ENCODE measurements around the gene GABRR3.

GABRR3 gene

DNA sequence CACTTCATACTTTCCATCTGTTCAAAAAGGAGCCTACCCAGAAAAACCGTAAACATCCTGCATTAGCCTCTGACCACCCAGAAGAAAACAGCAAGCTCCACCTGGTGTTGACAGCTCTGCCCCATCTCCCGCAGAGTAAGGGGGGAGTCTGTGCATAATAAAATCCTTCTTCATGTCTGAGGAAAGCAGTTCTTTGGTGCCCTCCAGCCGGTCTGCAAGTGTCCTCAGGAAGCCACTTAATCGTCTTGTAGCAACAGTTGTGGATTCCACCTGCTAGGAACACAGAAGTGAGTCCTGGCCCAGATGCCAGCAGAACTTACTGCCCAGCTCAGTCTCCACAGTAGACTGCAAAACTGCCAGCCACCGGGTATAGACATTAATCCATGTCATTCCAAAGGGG is 85.4 kb downstream of the GABRR3 start:
- H3K36me3 Mint-ChIP-seq (ENCODE audit: low read depth) = peaks cover 69% of the 10 kb centered on the region
- no peaks in the 10 kb centered on the region for H3K4me1 Mint-ChIP-seq (ENCODE audit: low read depth)
- no peak for DNase-seq (ENCODE audit: low spot score)
- no peaks in the 10 kb centered on the region for H3K27me3 Mint-ChIP-seq (ENCODE audit: low read depth)
- H3K9me3 Mint-ChIP-seq = no peaks in the 10 kb centered on the region
- no peak overlapping the region for H3K27ac Mint-ChIP-seq
- H3K4me3 Mint-ChIP-seq = no peak overlapping the region

GRCh38 chr3:97949110-97949485 is 86.0 kb downstream of the GABRR3 start:
- Mint-ChIP-seq H3K4me3 (no peak overlapping the region), H3K36me3 (ENCODE audit: low read depth) (peaks cover 66% of the 10 kb centered on the region), H3K9me3 (no peaks in the 10 kb centered on the region), H3K27me3 (ENCODE audit: low read depth) (no peaks in the 10 kb centered on the region), H3K27ac (no peak overlapping the region), H3K4me1 (ENCODE audit: low read depth) (no peaks in the 10 kb centered on the region)
- no peak for DNase-seq (ENCODE audit: low spot score)

GRCh38 chr3:97948351-97949109 is 86.6 kb downstream of the GABRR3 start:
- H3K36me3 Mint-ChIP-seq (ENCODE audit: low read depth) = peaks cover 68% of the 10 kb centered on the region
- H3K4me1 Mint-ChIP-seq (ENCODE audit: low read depth) = no peaks in the 10 kb centered on the region

DNA sequence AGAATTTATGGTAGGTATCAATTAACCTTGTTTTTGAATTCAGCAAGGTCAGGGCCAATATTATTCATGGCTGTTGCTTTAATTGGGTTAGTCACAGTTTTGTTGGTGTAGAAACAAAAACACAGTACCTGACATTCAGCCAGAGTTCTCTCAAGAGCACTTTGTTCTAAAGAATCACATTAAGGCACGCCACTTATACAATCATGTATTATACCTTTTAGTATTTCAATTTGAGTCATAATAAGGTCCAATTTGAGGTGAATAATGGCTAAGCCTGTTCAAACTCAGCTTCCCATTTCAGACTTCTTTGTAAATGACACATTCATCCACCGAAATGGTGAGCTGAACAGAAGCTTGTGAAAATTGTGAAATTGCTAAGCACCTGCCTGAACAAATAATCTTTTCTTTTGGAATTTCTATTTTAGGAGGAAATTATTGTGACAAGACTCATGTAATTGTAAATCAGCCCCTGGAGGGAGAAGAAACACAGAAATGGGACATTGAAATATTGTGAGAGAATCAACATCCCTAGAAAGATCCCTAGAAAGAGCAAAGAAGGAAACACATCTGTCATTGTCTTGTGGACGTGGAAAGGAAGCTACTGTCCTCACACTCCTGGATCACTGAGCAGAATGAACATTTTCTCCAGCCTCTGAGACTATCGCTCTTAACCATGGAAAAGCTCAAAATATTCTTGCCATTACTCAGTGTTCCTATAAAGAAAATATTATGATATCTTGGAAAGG is 92.1 kb downstream of the GABRR3 start:
- H3K9me3 Mint-ChIP-seq = no peaks in the 10 kb centered on the region
- no peaks in the 10 kb centered on the region for H3K27me3 Mint-ChIP-seq (ENCODE audit: low read depth)
- no peak for DNase-seq (ENCODE audit: low spot score)
- peaks cover 9% of the 10 kb centered on the region for H3K4me1 Mint-ChIP-seq (ENCODE audit: low read depth)
- H3K4me3 Mint-ChIP-seq = no peak overlapping the region
- peak overlapping the region; percentile 41 for H3K27ac Mint-ChIP-seq
- H3K36me3 Mint-ChIP-seq (ENCODE audit: low read depth) = peaks cover 41% of the 10 kb centered on the region

More at GRCh38 chr3:97948351-97949109, 86.6 kb downstream of the GABRR3 start:
- Mint-ChIP-seq H3K27ac (no peak overlapping the region), H3K9me3 (no peaks in the 10 kb centered on the region), H3K4me3 (no peak overlapping the region), H3K27me3 (ENCODE audit: low read depth) (no peaks in the 10 kb centered on the region)
- DNase-seq (ENCODE audit: low spot score) = no peak

DNA sequence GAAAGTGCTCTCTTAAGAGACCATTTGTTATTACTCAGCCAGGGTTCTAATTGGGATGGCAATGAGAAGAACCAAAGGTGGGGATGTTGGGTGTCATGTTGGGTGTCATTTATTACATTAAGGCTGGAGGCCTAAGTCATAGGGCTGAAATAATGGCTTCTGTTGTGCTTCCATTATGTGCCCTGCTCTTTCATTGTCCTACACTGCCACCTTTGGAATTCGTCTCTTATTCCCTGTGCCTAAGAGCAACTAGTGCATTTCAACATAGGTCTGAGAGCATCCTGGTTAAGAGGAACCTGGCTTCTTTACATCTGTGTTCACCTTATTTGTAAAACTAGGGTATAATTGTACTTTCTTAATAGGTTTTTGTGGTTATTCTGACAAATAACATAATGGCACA is 95.1 kb downstream of the GABRR3 start:
- DNase-seq (ENCODE audit: low spot score) = no peak
- Mint-ChIP-seq H3K36me3 (ENCODE audit: low read depth) (peaks cover 40% of the 10 kb centered on the region), H3K4me1 (ENCODE audit: low read depth) (peaks cover 11% of the 10 kb centered on the region), H3K4me3 (no peak overlapping the region), H3K27me3 (ENCODE audit: low read depth) (no peaks in the 10 kb centered on the region), H3K9me3 (no peaks in the 10 kb centered on the region), H3K27ac (no peak overlapping the region)

- Mint-ChIP-seq H3K36me3 (ENCODE audit: low read depth) (peaks cover 41% of the 10 kb centered on the region), H3K27me3 (ENCODE audit: low read depth) (no peaks in the 10 kb centered on the region), H3K9me3 (no peaks in the 10 kb centered on the region), H3K27ac (no peak overlapping the region), H3K4me3 (no peak overlapping the region), H3K4me1 (ENCODE audit: low read depth) (peaks cover 11% of the 10 kb centered on the region)
- no peak for DNase-seq (ENCODE audit: low spot score)
Measured at GRCh38 chr3:97939401-97939800, 95.7 kb downstream of the GABRR3 start.

- H3K27me3 Mint-ChIP-seq (ENCODE audit: low read depth) = no peaks in the 10 kb centered on the region
- no peak for DNase-seq (ENCODE audit: low spot score)
- H3K27ac Mint-ChIP-seq = no peak overlapping the region
- no peak overlapping the region for H3K4me3 Mint-ChIP-seq
- peaks cover 39% of the 10 kb centered on the region for H3K36me3 Mint-ChIP-seq (ENCODE audit: low read depth)
- H3K4me1 Mint-ChIP-seq (ENCODE audit: low read depth) = peaks cover 11% of the 10 kb centered on the region
- H3K9me3 Mint-ChIP-seq = no peaks in the 10 kb centered on the region
Measured at GRCh38 chr3:97938444-97938843, 96.7 kb downstream of the GABRR3 start.

DNA sequence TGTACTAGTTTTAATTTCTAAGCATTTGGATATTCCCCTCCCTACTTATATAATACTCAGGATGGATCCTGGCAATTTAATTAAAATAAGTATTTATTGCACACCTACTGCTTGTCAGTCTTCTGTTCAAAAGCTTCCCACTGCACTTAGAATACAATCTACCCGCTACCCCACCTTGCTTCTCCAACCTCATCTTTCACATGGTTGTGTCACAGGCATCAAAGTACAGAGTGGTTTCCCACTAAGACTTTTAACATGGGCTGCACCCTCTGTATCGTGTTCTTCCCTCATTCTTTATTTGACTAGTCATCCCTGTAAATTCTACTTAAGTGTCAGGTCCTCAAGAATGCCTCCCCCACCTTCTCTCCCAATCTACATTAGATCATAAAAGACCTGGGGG is 97.9 kb downstream of the GABRR3 start:
- no peak overlapping the region for H3K27ac Mint-ChIP-seq
- peaks cover 6% of the 10 kb centered on the region for H3K4me1 Mint-ChIP-seq (ENCODE audit: low read depth)
- no peak overlapping the region for H3K4me3 Mint-ChIP-seq
- H3K36me3 Mint-ChIP-seq (ENCODE audit: low read depth) = peaks cover 32% of the 10 kb centered on the region
- no peak for DNase-seq (ENCODE audit: low spot score)
- no peaks in the 10 kb centered on the region for H3K9me3 Mint-ChIP-seq
- no peaks in the 10 kb centered on the region for H3K27me3 Mint-ChIP-seq (ENCODE audit: low read depth)

GRCh38 chr3:97935842-97936241 is 99.3 kb downstream of the GABRR3 start:
- H3K36me3 Mint-ChIP-seq (ENCODE audit: low read depth) = peaks cover 37% of the 10 kb centered on the region
- H3K27ac Mint-ChIP-seq = no peak overlapping the region
- no peak for DNase-seq (ENCODE audit: low spot score)
- H3K27me3 Mint-ChIP-seq (ENCODE audit: low read depth) = no peaks in the 10 kb centered on the region
- no peak overlapping the region for H3K4me3 Mint-ChIP-seq
- peaks cover 2% of the 10 kb centered on the region for H3K4me1 Mint-ChIP-seq (ENCODE audit: low read depth)
- no peaks in the 10 kb centered on the region for H3K9me3 Mint-ChIP-seq

All from T-helper 2 cell treated with Interferon-gamma antibody and Interleukin-4, amounts not matched to agents 5 μg/mL and 100 μg/mL, for 36 hours (primary cell).